Neural cell (in vitro differentiated cells): ENCODE measurements around the gene PPP4R2. TPM values are rescaled to one million over a fixed set of nuclear protein-coding genes. Genes with fewer than 3 reads are reported as not detected.

Experiments used
- H2AFZ ChIP-seq: fragments of 200-600, 300-800 bp; sonication (generic), shearing (Covaris generic); 2 replicates; pipeline ENCODE4 v1.6.0; 2014; ENCODE audit warnings: low read depth, mild to moderate bottlenecking, antibody characterized with exemption, low read length, moderate library complexity
- H3F3A ChIP-seq: fragments of 200-600 bp; shearing (Covaris generic); 2 replicates; pipeline ENCODE4 v1.6.1; 2016; ENCODE audit warnings: mild to moderate bottlenecking, moderate library complexity, mixed read lengths, antibody characterized with exemption, low read length; ENCODE audit not compliant: insufficient read depth, poor library complexity, severe bottlenecking
- H3K27ac ChIP-seq: fragments of 200-600, 300-800 bp; sonication (generic), shearing (Covaris generic); 2 replicates; pipeline ENCODE4 v1.5.1; 2014; ENCODE audit warnings: mild to moderate bottlenecking, low read length, moderate library complexity
- H3K27me3 ChIP-seq: fragments of 300-800, 200-600 bp; sonication (generic), shearing (Covaris generic); 2 replicates; pipeline ENCODE4 v1.6.0; 2014; ENCODE audit warnings: mild to moderate bottlenecking, low read depth, low read length, moderate library complexity; ENCODE audit not compliant: insufficient read depth
- H3K36me3 ChIP-seq: fragments of 300-800, 200-600 bp; sonication (generic), shearing (Covaris generic); 2 replicates; pipeline ENCODE4 v1.5.1; 2014; ENCODE audit warnings: mild to moderate bottlenecking, antibody characterized with exemption, low read length, moderate library complexity; ENCODE audit not compliant: insufficient read depth
- H3K4me2 ChIP-seq: fragments of 300-800, 200-600 bp; sonication (generic), shearing (Covaris generic); 2 replicates; pipeline ENCODE4 v1.6.0; 2014; ENCODE audit warnings: mild to moderate bottlenecking, low read length
- H3K4me3 ChIP-seq: fragments of 300-800, 200-600 bp; sonication (generic), shearing (Covaris generic); 2 replicates; pipeline ENCODE4 v1.5.1; 2014; ENCODE audit warnings: mild to moderate bottlenecking, low read length, moderate library complexity
- H3K79me2 ChIP-seq: fragments of 200-600 bp; shearing (Covaris generic); replicated peaks from 2 replicates; pipeline ENCODE4 v1.6.0; 2014; ENCODE audit warnings: mild to moderate bottlenecking, low read length, moderate library complexity; ENCODE audit not compliant: insufficient read depth
- H3K9ac ChIP-seq: fragments of 300-800, 200-600 bp; sonication (generic), shearing (Covaris generic); 2 replicates; pipeline ENCODE4 v1.6.1; 2016; ENCODE audit warnings: mild to moderate bottlenecking, low read length, mixed read lengths
- H3K9me2 ChIP-seq: fragments of 200-600 bp; shearing (Covaris generic); 2 replicates; pipeline ENCODE4 v1.6.1; 2016; ENCODE audit warnings: mild to moderate bottlenecking, low read length, mixed read lengths; ENCODE audit not compliant: insufficient read depth
- H3K9me3 ChIP-seq: fragments of 200-600, 300-800 bp; sonication (generic), shearing (Covaris generic); 2 replicates; pipeline ENCODE4 v1.6.1; 2016; ENCODE audit warnings: mild to moderate bottlenecking, mixed run types, low read length, moderate library complexity, mixed read lengths
- H4K20me1 ChIP-seq: fragments of 200-600 bp; shearing (Covaris generic); 2 replicates; pipeline ENCODE4 v1.6.1; 2016; ENCODE audit warnings: mild to moderate bottlenecking, mixed run types; ENCODE audit not compliant: insufficient read depth
- CTCF ChIP-seq: fragments of 450-650 bp; IDR thresholded peaks from 2 replicates; pipeline ENCODE4 v1.5.1; 2014; ENCODE audit warnings: antibody characterized with exemption, mild to moderate bottlenecking, moderate library complexity; ENCODE audit not compliant: poor library complexity, severe bottlenecking
- EZH2 ChIP-seq: fragments of 200-600, 300-800 bp; shearing (Covaris generic), sonication (generic); IDR thresholded peaks from 2 replicates; pipeline ENCODE4 v1.6.1; 2014; ENCODE audit warnings: antibody characterized with exemption, low read length, borderline replicate concordance, mild to moderate bottlenecking; ENCODE audit not compliant: insufficient read depth, poor library complexity, severe bottlenecking
- MXI1 ChIP-seq: fragments of 450-650 bp; conservative IDR thresholded peaks from 2 replicates; pipeline ENCODE4 v1.6.1; 2014; ENCODE audit warnings: antibody characterized with exemption, mild to moderate bottlenecking; ENCODE audit not compliant: poor library complexity, severe bottlenecking
- POLR2AphosphoS5 ChIP-seq: IDR thresholded peaks from 2 replicates; pipeline ENCODE4 v1.6.1; 2012
- RAD21 ChIP-seq: fragments of 450-650 bp; conservative IDR thresholded peaks from 2 replicates; pipeline ENCODE4 v1.6.1; 2014; ENCODE audit warnings: antibody characterized with exemption, mild to moderate bottlenecking, moderate library complexity
- SMC3 ChIP-seq: fragments of 450-650 bp; conservative IDR thresholded peaks from 2 replicates; pipeline ENCODE4 v1.6.1; 2014; ENCODE audit warnings: antibody characterized with exemption, mild to moderate bottlenecking, moderate library complexity; ENCODE audit not compliant: poor library complexity
- TAF1 ChIP-seq: IDR thresholded peaks from 2 replicates; pipeline ENCODE4 v1.6.1; 2012; ENCODE audit warnings: low read depth
- polyA plus RNA-seq: library from polyadenylated mRNA; depleted of rRNA; stranded (reverse); fragments of >200 nt; gene quantifications from 2 replicates; pipeline ENCODE4 v1.2.3, GENCODE V29; 2014
- TF ChIP-seq, protein P1 (sequence below): IDR thresholded peaks from 2 replicates; pipeline ENCODE4 v1.6.1; 2012; ENCODE audit warnings: borderline replicate concordance

The PPP4R2 gene
- polyA plus RNA-seq, 1 donor from 2014 or later = 65.5 TPM

DNA sequence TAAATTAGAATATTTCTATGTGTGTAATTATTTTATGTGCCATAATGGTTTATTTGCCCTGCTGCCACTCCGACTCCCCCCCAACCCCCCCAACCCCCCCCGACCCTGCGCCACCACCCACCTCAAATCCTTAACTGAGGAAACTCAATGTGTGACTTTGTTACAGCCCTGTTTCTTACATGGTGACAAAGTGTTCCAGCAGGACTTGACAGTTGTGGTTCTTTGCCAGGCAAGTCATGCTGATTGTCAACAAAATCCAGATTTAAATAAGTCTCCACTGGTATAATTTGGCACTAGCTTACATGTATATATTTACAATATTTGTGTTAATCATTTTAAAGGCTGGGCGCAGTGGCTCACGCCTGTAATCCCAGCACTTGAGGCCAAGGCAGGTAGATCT lies 72.6 kb downstream of the PPP4R2 start:
- Histone ChIP-seq H3K9me3 (no peaks in the 10 kb centered on the region), H3K4me2 (no peak overlapping the region), H3K79me2 (no peaks in the 10 kb centered on the region), H3K27ac (no peak overlapping the region), H3K9me2 (no peaks in the 10 kb centered on the region), H4K20me1 (no peaks in the 10 kb centered on the region), H3K9ac (no peak overlapping the region), H3K36me3 (no peaks in the 10 kb centered on the region), H3F3A (no peaks in the 10 kb centered on the region), H3K4me3 (no peak overlapping the region), H3K27me3 (no peaks in the 10 kb centered on the region), H2AFZ (no peak overlapping the region)
- no peak for TF ChIP-seq CTCF
- TF ChIP-seq EZH2 = no peak
- TF ChIP-seq SMC3 = no peak
- no peak for TF ChIP-seq POLR2AphosphoS5
- TF ChIP-seq MXI1 = no peak
- no peak for TF ChIP-seq TAF1
- TF ChIP-seq RAD21 = no peak
- TF ChIP-seq, protein P1, sequence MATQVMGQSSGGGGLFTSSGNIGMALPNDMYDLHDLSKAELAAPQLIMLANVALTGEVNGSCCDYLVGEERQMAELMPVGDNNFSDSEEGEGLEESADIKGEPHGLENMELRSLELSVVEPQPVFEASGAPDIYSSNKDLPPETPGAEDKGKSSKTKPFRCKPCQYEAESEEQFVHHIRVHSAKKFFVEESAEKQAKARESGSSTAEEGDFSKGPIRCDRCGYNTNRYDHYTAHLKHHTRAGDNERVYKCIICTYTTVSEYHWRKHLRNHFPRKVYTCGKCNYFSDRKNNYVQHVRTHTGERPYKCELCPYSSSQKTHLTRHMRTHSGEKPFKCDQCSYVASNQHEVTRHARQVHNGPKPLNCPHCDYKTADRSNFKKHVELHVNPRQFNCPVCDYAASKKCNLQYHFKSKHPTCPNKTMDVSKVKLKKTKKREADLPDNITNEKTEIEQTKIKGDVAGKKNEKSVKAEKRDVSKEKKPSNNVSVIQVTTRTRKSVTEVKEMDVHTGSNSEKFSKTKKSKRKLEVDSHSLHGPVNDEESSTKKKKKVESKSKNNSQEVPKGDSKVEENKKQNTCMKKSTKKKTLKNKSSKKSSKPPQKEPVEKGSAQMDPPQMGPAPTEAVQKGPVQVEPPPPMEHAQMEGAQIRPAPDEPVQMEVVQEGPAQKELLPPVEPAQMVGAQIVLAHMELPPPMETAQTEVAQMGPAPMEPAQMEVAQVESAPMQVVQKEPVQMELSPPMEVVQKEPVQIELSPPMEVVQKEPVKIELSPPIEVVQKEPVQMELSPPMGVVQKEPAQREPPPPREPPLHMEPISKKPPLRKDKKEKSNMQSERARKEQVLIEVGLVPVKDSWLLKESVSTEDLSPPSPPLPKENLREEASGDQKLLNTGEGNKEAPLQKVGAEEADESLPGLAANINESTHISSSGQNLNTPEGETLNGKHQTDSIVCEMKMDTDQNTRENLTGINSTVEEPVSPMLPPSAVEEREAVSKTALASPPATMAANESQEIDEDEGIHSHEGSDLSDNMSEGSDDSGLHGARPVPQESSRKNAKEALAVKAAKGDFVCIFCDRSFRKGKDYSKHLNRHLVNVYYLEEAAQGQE = no peak

DNA sequence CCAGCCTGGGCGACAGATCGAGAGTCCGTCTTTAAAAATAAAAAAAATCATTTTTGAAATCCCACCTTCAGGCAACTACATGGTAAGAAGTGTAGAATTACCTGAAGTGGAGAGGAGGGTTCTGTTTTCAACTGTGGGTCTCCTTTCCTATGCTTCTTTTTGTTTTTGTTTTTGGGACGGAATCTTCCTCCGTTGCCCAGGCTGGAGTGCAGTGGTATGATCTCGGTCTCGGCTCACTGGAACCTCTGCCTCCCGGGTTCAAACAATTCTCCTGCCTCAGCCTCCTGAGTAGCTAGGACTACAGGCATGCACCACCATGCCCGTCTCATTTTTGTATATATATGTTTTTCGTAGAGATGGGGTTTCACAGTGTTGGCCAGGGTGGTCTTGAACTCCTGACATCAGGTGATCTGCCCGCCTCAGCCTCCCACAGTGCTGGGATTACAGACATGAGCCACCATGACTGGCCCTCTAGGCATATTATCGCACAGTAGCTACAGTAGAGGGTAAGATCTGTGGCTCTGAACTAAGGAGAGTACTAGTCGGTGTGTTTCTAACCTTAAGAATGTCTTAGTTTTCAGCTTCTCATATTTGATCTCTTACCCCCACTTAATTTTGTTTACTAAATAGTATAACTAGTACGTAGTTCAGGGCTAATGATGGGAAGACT lies 73.3 kb downstream of the PPP4R2 start:
- Histone ChIP-seq H3F3A (no peaks in the 10 kb centered on the region), H3K36me3 (no peaks in the 10 kb centered on the region), H4K20me1 (no peaks in the 10 kb centered on the region), H3K4me3 (no peak overlapping the region), H3K9ac (no peak overlapping the region), H3K9me2 (no peaks in the 10 kb centered on the region), H3K27ac (no peak overlapping the region), H2AFZ (no peak overlapping the region), H3K4me2 (no peak overlapping the region), H3K9me3 (no peaks in the 10 kb centered on the region), H3K27me3 (no peaks in the 10 kb centered on the region), H3K79me2 (no peaks in the 10 kb centered on the region)
- TF ChIP-seq POLR2AphosphoS5 (peak; percentile 18), RAD21 (no peak), TAF1 (no peak)
